Psoas muscle (tissue), 8 donors: Measurements from ENCODE around the gene NOXO1. TPM values are rescaled to one million over a fixed set of nuclear protein-coding genes. Genes with fewer than 3 reads are reported as not detected.
"Not testable (repeated sequence)": the region's sequence is repeated elsewhere in the genome, so short reads cannot be mapped to it uniquely, and the experiment has no call there.

Source experiments
- ATAC-seq, 4 donors: fragments of 200-7000 bp; cut with Tn5 transposase; one replicate each; pipeline ENCODE4 v1.9.1; 2020; ENCODE audit warnings: moderate library complexity in 3 of 4, mild to moderate bottlenecking in 2 of 4
- DNase-seq, 2 donors: peaks; one replicate each; pipeline ENCODE4 v3.0.0-alpha.2; 2020
- H3K27ac ChIP-seq: fragments of 200-600 bp; one replicate; pipeline ENCODE4 v1.8.0; 2022
- H3K27me3 ChIP-seq, 3 donors: fragments of 200-600 bp in 1 of 3; one replicate each; pipeline versions ENCODE4 v1.6.1 to v1.8.0; 2013 to 2022; ENCODE audit warnings: low read length in 2 of 3, mild to moderate bottlenecking in 2 of 3, moderate library complexity in 1 of 3; ENCODE audit not compliant: insufficient read depth in 3 of 3
- H3K36me3 ChIP-seq, 2 donors: fragments of 200-600 bp in 1 of 2; one replicate each; pipeline versions ENCODE4 v1.6.1 to v1.8.0; 2013 to 2022; ENCODE audit warnings: low read depth in 1 of 2, mild to moderate bottlenecking in 1 of 2, moderate library complexity in 1 of 2; ENCODE audit not compliant: insufficient read depth in 1 of 2
- H3K4me1 ChIP-seq: fragments of 200-600 bp; one replicate; pipeline ENCODE4 v1.8.0; 2022
- H3K4me3 ChIP-seq: fragments of 200-600 bp; one replicate; pipeline ENCODE4 v1.8.0; 2022; ENCODE audit warnings: mild to moderate bottlenecking
- H3K9me3 ChIP-seq: fragments of 200-600 bp; one replicate; pipeline ENCODE4 v1.8.0; 2022
- CTCF ChIP-seq: fragments of 200-600 bp; IDR thresholded peaks from one replicate; pipeline ENCODE4 v1.8.0; 2022; ENCODE audit warnings: antibody characterized with exemption
- WGBS, 3 donors: extraction: QIAGEN DNeasy Blood & Tissue Kit; methylation state at CpG; one replicate each; pipeline versions ENCODE4 v1.1.6 to v1.1.7; 2013; 5-methylcytosine and 5-hydroxymethylcytosine counted together
- intact Hi-C, 2 donors: fragments of 100-400 bp; cut with DNase I; formaldehyde crosslinking; loops; one replicate each; pipeline versions ENCODE4 v1.11.0 to v1.14.2; 2022
- polyA plus RNA-seq, 3 donors: library from polyadenylated mRNA; stranded (reverse); fragments of 200-250 nt; gene quantifications; one replicate each; pipeline ENCODE4 v1.2.3, GENCODE V29; 2013
- total RNA-seq, 4 donors: library from RNA; stranded (reverse); fragmentation: NEBNext Ultra II Directional in 2 of 4; extraction: Animal tissue kit (Norgen Biotek cat#: 25700) in 2 of 4; gene quantifications; one replicate each; pipeline versions ENCODE4 v1.2.1 to v1.2.4, GENCODE V29; 2021 to 2023
- donor health status: healthy with polysubstance abuse.
- donor health status: DM: no; HTN: no; CAD: no; lungs with moderate emphysema.
- donor health status: Bipolar disorder and iron deficiency.
- donor health status: healthy.
- donor health status: DM: yes; HTN: yes; CAD: no.
- donor health status: DM: no; HTN: no; CAD: no.
- donor health status: DM: no; HTN: no; CAD: no.
- donor health status: DM: yes; HTN: yes; CAD: no.

NOXO1 gene
- total and polyA plus RNA-seq, 7 donors: 0.20 to 0.77 (median 0.33) TPM; not detected in 3

- Histone ChIP-seq H3K4me1 (peaks cover 27% of the 10 kb centered on the region), H3K27me3 (no peaks in the 10 kb centered on the region), H3K36me3 (peaks cover 0 to 32% of the 10 kb centered on the region in 2 donors), H3K9me3 (no peaks in the 10 kb centered on the region), H3K4me3 (peak within 1 kb of the TSS; percentile 92), H3K27ac (peak within 1 kb of the TSS; percentile 87)
- DNase-seq: peak; percentile 94 to 97
- intact Hi-C loops: no loop called here
- WGBS, 3 donors: 1% methylated on average over 70 to 79 of the region's 79 CpGs
- ATAC-seq: peak; percentile 85 to 89 (median 87)
- TF ChIP-seq CTCF: peak; percentile 71
Measured at GRCh38 chr16:1959269-1960039, 21.8 kb downstream of the NOXO1 start, which contains the start of gene NDUFB10. TSS of gene NDUFB10 (plus strand) at chr16:1959538. CDS start at chr16:1959625, 87 bp downstream.

DNA sequence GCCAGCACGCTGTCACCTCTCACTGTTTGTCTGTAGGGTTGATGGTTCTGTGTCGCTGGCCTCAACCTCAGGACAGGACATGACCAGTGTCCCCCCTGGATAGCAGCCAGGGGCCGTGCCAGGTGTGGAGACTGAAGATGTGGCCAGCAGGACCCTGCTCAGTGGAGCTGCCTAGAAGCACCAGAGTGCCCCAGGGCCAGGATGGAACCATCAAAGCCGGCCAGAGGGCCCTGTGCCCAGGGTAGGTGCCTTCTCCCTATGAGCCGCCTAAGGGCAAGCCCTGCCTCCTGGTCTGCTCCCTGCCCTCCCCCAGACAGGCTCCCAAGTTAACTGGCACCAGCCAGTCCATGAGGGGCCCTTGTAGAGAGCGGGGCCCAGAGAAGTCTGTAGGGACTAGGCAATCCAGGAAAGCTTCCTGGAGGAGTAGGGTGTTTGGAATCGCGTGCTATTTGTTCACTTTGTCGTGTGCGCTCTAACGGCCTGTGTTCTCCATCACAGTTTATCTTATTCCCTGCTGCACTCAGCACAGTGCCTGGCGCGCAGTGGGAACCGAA, 22.5 kb downstream of the NOXO1 start:
- no peak for TF ChIP-seq CTCF
- WGBS, 3 donors: 30 to 42% (median 30%) methylated on average over 13 to 14 of the region's 14 CpGs
- peaks cover 0 to 30% of the 10 kb centered on the region in 2 donors for H3K36me3 ChIP-seq
- peak overlapping the region; percentile 87 for H3K27ac ChIP-seq
- no peaks in the 10 kb centered on the region for H3K9me3 ChIP-seq
- peak overlapping the region; percentile 92 for H3K4me3 ChIP-seq
- no peaks in the 10 kb centered on the region for H3K27me3 ChIP-seq
- DNase-seq: no peak
- peak in 3 of 4 donors; percentile 2 for ATAC-seq
- H3K4me1 ChIP-seq: peaks cover 25% of the 10 kb centered on the region
- intact Hi-C loops: loop anchor here in 1 of 2 donors (1.0 kb wide), 1 partner anchor 14 kb away; the partner anchor contains the start of gene TBL3

DNA sequence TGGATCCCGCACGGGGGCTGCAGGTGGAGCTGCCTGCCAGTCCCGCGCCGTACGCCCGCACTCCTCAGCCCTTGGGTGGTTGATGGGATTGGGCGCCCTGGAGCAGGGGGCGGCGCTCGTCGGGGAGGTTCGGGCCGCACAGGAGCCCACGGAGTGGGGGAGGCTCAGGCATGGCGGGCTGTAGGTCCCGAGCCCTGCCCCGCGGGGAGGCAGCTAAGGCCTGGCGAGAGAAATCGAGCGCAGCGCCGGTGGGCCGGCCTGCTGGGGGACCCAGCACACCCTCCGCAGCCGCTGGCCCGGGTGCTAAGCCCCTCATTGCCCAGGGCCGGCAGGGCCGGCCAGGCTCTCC, 23.2 kb downstream of the NOXO1 start:
- H3K27me3 ChIP-seq, ATAC-seq, H3K4me3 ChIP-seq, DNase-seq, H3K9me3 ChIP-seq, H3K27ac ChIP-seq: not testable (repeated sequence)
- intact Hi-C loops: loop anchor here in 1 of 2 donors (1.0 kb wide), 1 partner anchor 14 kb away; the partner anchor contains the start of gene TBL3
- Histone ChIP-seq H3K4me1 (peaks cover 19% of the 10 kb centered on the region), H3K36me3 (peaks cover 0 to 24% of the 10 kb centered on the region in 2 donors)
- WGBS, 3 donors: 78 to 80% (median 79%) methylated on average over 27 to 30 of the region's 30 CpGs

- H3K27me3 ChIP-seq, DNase-seq, H3K27ac ChIP-seq, H3K4me3 ChIP-seq, ATAC-seq, H3K9me3 ChIP-seq: not testable (repeated sequence)
- H3K36me3 ChIP-seq: peaks cover 0 to 18% of the 10 kb centered on the region in 2 donors
- intact Hi-C loops: loop anchor here in 1 of 2 donors (1.0 kb wide), 1 partner anchor 15 kb away; the partner anchor contains the start of gene TBL3
- 88 to 92% (median 90%) methylated on average over 20 to 22 of the region's 22 CpGs for WGBS, 3 donors
- peaks cover 19% of the 10 kb centered on the region for H3K4me1 ChIP-seq
Measured at GRCh38 chr16:1957434-1958142, 23.7 kb downstream of the NOXO1 start.

DNA sequence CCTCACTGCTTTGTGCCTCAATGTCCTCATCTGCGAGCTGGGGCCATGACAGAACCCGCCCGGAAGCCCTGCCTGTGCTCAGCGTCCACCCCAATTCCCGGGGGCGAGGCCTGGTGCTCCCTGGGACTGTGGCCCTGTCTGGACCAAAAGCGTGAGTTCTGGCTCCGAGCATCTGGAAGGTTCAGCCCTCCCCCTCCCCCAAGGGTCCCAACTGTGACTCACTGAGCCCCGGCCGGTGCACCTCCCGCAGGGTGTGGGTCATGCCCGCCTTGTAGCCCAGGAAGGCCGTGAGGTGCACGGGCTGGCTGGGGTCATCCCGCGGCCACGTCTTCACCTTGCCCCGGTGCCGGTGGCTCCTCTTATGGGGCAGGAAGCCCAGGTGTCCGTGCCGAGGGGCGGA, 27.5 kb downstream of the NOXO1 start:
- TF ChIP-seq CTCF: no peak
- H3K4me1 ChIP-seq: peaks cover 16% of the 10 kb centered on the region
- ATAC-seq: peak; percentile 24 to 46 (median 27)
- H3K27ac ChIP-seq: peak overlapping the region; percentile 90
- peak overlapping the region; percentile 76 for H3K4me3 ChIP-seq
- intact Hi-C loops: no loop called here
- WGBS, 3 donors: 31 to 52% (median 36%) methylated on average over 22 of the region's 22 CpGs
- no peaks in the 10 kb centered on the region for H3K27me3 ChIP-seq
- DNase-seq: peak in 1 of 2 donors; percentile 72
- H3K36me3 ChIP-seq: no peaks in the 10 kb centered on the region
- no peaks in the 10 kb centered on the region for H3K9me3 ChIP-seq
